Activated CD4-positive, alpha-beta T cell treated with anti-CD3 and anti-CD28 coated beads for 24 hours (primary cell): ENCODE measurements around the gene SYNE2.

Source experiments
- DNase-seq, 2 donors: peaks; one replicate each; pipeline ENCODE4 v3.0.0-alpha.2; 2020; ENCODE audit warnings: low read depth in 2 of 2

Gene SYNE2

DNA sequence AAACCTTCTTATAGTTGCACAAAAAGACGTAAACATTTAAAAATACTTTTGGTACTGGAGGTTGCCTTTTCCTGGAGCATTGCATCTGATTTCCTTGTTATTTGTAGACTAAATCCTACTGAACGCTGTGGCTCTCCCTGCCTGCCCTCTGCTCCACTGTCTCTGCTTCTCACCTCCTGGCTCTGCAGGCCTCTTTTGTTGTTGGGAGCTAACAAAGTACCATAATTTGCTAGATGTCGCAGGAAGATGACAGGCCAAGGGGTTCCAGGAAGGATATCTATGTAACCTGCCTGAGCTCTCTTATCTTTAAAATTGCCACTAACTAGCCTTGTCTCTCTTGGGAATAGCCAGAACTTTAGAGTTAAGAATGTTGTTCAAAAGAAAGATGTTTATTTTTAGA, 21.4 kb downstream of the SYNE2 start:
- no peak for DNase-seq

- DNase-seq, result no peak
These were observed 22.5 kb downstream of the SYNE2 start for GRCh38 chr14:63875311-63875710.

DNA sequence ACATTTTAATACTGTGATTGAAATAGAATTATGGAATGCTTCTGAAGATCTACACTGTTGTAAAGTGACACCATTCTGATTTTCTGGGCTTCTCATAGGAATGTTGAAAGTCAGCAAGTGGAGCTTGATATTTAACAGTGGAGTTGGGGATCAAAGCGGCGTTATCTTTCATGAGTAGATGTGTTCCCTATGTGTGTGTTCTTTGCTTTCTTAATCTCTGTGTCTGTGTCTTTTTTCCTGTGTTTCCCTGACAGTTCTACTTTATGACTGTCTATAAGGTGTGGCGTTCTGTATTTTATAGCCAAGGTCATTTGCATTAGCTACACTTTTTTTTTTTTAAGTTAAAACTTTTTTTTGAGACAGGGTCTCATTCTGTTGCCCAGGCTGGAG, 24.7 kb downstream of the SYNE2 start:
- no peak for DNase-seq

- DNase-seq, result no peak
These were observed 25.2 kb downstream of the SYNE2 start for GRCh38 chr14:63878052-63878451.

GRCh38 chr14:63878792-63879191, 26.0 kb downstream of the SYNE2 start:
- DNase-seq, result no peak

DNA sequence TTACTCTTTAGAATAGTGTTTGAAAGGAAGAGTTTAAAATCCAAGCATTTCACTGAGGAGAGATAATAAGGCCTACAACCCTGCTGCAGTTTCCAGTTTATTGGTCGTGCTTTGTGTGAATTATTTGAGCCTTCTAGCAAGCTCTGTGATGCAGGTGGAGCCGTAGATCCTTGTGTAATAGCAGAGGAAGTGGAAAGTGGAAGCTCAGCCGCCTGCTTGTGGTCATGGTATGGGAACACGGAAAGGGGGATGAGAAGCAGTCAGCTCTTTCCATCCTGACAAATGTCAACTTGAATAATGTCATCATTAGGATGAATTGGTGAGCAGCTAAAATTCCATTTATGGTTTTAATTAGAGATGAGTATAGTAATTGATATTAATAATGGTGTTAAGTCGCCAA, 29.1 kb downstream of the SYNE2 start:
- DNase-seq, result no peak

DNA sequence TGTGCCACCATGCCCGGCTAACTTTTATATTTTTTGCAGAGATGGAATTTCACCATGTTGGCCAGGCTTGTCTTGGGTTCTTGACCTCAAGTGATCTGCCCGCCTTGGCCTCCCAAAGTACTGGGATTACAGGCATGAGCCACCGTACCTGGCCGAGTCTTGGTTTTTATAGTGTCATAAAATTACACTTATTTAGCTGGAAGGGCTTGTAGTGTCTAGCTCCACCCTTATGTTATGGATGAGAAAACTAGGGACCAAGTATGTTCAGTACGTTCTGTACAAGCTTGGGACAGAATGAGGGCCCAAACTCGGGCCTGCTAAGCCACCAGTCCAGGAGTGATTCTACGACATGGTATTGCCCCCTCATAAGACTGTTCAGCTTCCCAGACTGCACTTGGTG, 35.1 kb downstream of the SYNE2 start:
- no peak for DNase-seq

- no peak for DNase-seq
These were observed 37.7 kb downstream of the SYNE2 start for GRCh38 chr14:63890553-63890952.

DNA sequence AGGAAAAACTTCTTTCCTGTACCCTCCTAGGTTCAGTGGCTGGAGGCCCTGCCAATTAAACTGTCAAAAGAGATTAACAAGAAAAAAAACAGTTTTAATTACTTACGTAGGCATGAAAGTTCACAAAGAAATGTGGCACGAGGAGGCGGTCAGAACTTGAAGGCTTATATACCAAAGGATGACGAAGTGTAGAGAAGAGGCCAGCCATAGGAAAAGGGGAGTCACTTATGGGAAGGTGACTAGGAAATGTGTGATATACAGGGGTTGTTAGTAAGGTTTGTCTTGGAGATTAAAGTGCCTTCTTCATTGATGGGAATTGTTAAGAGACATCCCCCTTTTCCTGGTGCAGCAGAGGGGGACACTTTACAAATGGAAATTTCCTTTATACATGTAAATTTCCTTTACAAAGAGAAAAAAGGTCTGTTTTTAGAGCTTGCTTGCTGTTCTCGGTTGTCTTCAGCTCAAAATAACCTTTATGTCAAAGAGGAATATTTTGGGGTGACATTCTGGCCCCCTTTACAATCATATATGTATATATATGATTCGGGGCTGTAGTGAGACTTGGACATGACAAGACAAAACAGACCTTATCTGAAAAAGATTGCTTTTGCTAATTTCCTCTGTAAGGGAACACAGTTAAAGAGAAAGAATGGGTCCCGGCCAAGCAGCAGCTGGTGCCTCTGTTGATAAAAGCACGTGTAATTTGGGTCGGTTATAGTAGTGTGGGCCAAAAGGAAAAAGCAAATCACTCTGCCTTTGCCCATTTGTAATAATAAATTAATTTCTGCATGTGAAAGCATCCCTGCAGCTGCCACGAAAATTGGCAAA, 38.6 kb downstream of the SYNE2 start:
- DNase-seq, result no peak

GRCh38 chr14:63892265-63892664, 39.5 kb downstream of the SYNE2 start:
- no peak for DNase-seq

DNA sequence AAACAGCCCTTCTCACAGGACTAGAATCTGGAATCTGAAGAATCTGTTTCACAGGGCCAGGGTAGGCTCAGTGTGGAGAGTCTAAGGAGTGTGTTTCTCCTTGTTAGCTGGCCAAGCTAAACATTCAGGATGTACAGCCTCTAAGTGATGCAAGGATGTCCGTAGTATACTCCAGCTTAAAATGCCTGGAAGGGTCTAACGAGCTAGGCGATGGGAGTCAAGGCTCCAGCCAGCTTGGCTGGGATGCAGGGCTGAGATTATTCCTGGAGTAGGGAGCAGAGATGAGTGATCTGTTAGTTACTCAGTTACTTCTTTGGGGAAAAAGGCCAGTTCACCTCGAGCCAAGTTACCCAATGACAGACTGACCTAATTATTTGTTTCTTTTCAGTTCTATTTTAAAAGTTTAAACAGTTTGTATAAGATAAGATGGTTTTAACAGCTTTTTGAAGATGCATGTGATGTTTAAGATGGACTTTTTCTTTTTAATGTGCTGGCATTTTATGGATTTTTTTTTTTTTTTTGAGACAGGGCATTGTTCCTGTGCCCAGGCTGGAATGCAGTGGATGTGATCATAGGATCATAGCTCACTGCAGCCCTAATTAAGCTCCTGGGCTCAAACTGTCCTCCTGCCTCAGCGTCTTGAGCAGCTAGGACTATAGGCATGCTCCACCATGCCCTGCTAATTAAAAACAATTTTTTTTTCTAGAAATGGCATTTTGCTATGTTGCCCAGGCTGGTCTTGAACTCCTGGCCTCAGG, 41.1 kb downstream of the SYNE2 start:
- DNase-seq, result no peak

DNA sequence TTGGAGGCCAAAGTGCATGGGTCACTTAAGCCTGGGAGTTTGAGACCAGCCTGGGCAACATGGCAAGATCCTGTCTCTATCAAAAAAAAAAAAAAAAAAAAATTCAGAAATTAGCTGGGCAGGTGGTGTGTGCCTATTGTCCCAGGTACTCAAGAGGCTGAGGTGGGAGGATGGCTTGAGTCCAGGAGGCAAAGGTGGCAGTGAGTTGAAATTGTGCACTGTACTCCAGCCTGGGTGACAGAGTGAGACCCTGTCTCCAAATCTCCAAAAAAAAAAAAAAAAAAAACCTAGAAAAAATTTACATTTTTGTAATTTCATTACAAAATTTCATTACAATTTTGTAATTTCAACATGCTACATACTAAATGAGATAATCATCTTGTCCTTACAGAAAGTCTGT, 42.7 kb downstream of the SYNE2 start:
- DNase-seq, result no peak

GRCh38 chr14:63896278-63896720, 43.5 kb downstream of the SYNE2 start:
- DNase-seq, result no peak

- no peak for DNase-seq
These were observed 44.9 kb downstream of the SYNE2 start for GRCh38 chr14:63897721-63898163.

GRCh38 chr14:63899953-63900352, 47.1 kb downstream of the SYNE2 start:
- no peak for DNase-seq

DNA sequence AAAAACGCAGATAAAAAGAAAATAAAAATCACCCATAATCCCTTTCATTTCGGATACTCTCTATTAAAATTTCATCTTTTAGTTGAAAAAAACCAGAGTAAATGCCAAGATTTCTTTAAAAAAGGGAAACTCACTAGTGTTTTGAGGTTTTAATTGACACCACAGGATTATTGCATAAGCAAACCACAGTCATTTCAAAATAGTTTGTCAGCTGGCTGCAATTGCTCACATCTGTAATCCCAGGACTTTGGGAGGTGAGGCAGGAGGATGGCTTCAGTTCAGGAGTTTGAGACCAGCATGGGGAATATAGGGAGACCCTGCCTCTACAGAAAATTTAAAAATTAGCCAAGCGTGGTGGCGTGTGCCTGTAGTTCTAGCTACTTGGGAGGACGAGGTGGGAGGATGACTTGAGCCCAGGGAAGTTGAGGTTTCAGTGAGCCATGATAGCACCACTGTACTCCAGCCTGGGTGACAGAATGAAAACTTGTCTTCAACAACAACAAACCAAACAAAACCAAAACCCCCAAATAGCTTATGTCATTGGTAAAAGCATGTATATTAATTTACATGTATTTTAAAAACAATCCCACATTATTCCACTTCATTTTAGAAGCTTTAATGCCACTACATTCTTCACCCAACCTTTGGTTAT, 48.8 kb downstream of the SYNE2 start:
- no peak for DNase-seq

DNA sequence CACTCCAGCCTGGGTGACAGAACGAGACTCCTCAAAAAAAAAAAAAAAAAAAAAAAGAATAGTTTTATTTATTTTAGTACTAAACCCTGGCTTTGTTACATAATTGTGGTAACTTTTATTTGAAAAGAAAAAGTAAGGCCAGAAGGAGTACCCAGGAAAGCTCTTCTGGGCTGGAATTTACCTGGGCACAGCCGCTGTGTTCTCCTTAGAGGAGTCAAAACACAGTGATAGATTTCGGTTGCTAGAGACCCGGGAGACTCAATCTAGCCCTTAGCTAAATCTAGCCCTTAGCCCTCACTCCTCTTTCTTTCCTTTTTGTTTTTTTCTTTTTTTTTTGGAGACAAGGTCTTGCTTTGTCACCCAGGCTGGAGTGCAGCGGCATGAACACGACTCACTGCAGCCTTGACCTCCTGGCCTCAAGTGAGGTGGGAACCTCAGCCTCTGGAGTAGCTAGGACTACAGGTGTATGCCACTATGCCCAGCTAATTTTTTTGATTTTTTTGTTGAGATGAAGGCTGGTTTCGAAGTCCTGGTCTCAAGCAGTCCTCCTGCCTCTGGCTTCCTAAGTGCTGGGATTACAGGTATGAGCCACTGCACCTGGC, 49.7 kb downstream of the SYNE2 start:
- DNase-seq, result no peak

DNA sequence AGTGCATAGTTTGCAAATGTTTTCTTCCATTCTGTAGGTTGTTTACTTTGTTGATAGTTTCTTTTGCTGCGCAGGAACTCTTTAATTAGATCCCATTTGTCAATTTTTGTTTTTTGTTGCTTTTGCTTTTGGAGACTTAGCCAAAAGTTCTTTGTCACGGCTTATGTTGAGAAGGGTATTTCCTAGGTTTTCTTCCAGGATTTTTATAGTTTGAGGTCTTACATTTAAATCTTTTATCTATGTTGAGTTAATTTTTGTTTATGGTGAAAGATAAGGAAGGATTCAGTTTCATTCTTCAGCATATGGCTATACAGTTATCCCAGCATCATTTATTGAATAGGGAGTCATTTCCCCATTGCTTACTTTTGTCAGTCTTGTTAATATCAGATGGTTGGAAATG, 51.9 kb downstream of the SYNE2 start:
- DNase-seq, result no peak

DNA sequence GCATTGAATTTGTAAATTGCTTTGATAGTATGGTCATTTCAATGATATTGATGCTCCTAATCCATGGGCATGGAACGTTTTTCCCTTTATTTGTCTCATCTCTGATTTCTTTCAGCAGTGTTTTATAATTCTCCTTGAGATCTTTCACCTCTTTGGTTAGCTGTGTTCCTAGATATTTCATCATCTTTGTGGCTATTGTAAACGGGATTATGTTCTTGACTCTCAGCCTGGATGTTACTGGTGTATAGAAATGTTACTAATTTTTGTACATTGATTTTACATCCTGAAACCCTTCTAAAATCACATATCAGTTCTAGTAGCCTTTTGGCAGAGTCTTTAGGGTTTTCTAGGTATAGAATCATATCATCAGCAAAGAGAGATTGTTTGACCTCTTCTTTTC, 52.6 kb downstream of the SYNE2 start:
- DNase-seq, result no peak

GRCh38 chr14:63908667-63909264, 56.0 kb downstream of the SYNE2 start:
- DNase-seq, result no peak

- no peak for DNase-seq
These were observed 57.2 kb downstream of the SYNE2 start for GRCh38 chr14:63909984-63910383.
